ENCODE measurements around the gene CFAP54.

Gene CFAP54

DNA sequence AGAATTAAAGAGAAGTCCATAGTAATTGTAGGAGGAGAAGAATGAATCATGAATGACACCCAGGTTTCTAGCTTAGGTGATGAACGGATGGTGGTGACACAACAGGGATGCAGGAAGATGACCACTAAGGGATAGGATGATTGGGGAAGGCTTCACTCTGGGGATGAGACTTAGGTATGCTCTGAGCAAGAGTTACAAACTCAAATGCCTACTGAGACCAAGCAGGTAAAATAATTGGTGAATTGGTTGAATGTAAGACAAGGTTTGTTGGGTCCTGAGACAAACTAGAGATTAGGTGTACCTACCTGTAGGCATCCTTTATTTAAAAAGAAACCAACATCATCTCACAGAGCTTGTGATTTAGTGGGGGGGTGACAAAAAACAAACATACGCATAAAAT, 116.3 kb downstream of the CFAP54 start:
- DNase-seq (ENCODE audit: low spot score), result no peak
- TF ChIP-seq, protein P1, sequence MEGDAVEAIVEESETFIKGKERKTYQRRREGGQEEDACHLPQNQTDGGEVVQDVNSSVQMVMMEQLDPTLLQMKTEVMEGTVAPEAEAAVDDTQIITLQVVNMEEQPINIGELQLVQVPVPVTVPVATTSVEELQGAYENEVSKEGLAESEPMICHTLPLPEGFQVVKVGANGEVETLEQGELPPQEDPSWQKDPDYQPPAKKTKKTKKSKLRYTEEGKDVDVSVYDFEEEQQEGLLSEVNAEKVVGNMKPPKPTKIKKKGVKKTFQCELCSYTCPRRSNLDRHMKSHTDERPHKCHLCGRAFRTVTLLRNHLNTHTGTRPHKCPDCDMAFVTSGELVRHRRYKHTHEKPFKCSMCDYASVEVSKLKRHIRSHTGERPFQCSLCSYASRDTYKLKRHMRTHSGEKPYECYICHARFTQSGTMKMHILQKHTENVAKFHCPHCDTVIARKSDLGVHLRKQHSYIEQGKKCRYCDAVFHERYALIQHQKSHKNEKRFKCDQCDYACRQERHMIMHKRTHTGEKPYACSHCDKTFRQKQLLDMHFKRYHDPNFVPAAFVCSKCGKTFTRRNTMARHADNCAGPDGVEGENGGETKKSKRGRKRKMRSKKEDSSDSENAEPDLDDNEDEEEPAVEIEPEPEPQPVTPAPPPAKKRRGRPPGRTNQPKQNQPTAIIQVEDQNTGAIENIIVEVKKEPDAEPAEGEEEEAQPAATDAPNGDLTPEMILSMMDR (IDR thresholded peaks at IDR 0.05; ENCODE audit: extremely low read depth, missing control alignments), result no peak

DNA sequence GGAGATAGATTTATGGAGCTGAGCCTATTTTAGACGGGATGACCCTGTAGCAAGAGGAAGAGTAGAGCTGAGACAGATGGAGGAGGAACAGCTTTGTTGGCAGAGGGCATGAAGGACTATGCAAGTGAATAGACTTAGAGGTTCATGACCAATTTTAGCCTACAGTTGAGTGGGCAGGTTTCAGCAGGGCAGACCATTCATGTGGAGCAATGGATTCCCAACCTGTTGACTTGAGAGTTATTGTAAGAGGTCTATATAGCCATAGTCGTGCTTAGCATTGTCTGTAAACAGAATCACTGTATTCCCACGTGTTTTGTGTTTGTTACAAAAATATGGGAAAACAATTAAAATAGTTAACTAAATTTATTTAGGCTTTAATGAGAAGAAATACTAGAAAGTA, 116.8 kb downstream of the CFAP54 start:
- TF ChIP-seq, protein P1 (IDR thresholded peaks at IDR 0.05; ENCODE audit: extremely low read depth, missing control alignments), result no peak
- no peak for DNase-seq (ENCODE audit: low spot score)

DNA sequence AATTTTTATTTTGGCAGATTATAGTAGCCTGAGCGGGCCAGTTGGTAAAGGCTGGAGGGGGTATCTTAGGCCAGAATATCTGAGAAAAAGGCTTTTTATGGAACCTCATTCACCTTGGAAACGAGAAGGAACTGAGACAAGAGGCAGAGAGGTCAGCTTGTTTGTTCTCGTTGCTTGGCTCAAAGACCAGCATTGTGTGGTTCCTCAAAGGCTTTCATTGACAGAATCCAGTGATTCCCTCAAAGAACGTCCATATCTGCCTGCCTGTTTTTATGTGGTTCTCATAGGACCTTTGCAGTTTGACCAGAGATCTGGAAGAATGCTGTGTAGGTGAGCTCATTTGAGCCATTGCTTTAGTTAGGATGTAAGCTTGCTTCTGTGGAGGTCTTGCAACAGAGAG, 117.3 kb downstream of the CFAP54 start:
- no peak for DNase-seq (ENCODE audit: low spot score)
- TF ChIP-seq, protein P1 (IDR thresholded peaks at IDR 0.05; ENCODE audit: extremely low read depth, missing control alignments), result no peak

DNA sequence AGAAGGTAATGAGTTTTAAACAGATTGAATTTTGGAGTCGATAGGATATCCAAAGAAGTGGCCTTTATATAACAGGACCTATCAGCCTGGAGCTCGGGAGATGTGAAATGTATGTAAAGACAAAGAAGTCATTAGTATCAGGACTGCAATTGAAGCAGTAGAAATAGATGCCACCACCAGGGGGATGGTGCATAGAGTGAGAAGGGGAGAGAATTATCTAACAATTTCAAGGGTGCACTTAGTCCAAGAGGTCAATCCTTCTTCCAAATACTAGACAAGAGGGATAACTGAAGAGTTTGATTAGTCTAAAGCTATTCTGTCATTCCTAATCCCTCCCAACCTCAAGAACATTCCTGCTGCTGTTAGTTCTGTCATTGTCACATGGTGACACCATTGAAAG, 127.8 kb downstream of the CFAP54 start:
- TF ChIP-seq, protein P1 (IDR thresholded peaks at IDR 0.05; ENCODE audit: extremely low read depth, missing control alignments), result no peak
- no peak for DNase-seq (ENCODE audit: low spot score)

DNA sequence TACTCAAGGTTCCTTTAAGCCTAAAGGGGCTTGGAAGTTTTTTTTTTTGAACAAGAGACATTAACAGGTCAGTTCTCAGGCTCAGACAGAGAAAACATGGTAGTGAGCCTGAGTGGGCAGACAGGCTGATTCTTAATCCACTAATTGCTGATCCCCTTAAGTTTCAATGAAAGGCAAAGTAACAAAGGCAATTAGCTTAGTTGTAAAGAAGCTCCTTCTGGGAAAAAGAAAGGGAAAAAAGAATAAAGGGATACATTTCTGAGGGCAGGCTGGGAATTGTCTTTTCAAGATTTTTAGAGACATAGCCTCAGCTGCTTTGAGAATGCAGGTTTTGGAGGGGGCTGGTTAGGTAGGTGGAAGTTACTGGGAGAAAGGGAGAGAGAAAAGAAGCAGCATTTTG, 133.8 kb downstream of the CFAP54 start:
- TF ChIP-seq, protein P1 (IDR thresholded peaks at IDR 0.05; ENCODE audit: extremely low read depth, missing control alignments), result no peak
- DNase-seq (ENCODE audit: low spot score), result no peak

DNA sequence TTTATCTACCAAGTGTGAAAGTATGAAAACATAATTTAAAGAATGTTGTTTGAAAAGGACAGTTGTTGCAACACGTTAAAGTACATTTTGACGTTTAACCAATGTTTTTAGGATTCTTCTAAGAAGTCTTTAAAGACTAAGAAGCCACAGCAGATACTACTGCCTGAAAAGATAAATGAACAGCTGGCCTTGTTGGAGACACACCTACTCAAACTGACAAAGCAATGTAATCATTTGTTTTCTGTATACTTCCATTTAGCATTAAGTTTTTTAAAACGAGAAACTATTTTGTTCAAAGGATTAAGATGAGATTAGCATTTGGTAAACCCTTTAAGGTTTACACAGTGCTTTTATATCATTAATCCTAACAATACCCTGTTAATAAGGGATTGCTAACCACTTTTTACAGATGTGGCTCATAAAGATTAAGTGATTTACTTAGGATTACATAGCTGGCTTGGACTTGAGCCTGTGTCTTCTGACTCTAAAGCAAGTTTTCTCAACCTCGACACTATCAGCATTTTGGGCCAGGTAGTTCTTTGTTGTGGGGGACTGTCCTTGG, 134.4 kb downstream of the CFAP54 start:
- TF ChIP-seq, protein P1 (IDR thresholded peaks at IDR 0.05; ENCODE audit: extremely low read depth, missing control alignments), result no peak
- no peak for DNase-seq (ENCODE audit: low spot score)

DNA sequence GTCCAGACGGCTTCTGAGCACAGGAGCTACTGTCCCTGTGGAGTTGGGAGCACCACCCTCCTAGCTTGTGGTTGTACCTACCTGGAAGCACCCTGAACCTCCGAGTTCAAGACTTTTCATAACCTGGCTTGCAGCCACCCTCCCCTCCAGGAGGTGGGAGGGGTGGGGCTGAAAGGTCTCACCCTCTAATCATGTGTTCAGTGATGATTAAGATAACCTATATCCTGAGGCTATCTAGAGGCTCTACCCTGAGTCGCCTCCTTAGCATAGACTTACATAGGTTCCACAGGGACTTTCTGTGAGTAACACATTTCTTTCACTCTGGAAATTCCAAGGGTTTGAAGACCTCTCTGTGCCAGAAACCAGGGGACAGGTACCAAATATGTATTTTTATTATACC, 146.5 kb downstream of the CFAP54 start:
- TF ChIP-seq, protein P1 (IDR thresholded peaks at IDR 0.05; ENCODE audit: extremely low read depth, missing control alignments), result no peak
- DNase-seq (ENCODE audit: low spot score), result no peak

Data from GM20000 (cell line).